Astrocyte (in vitro differentiated cells and primary cell): ENCODE results near the gene ZBED5. TPM values are rescaled to one million over a fixed set of nuclear protein-coding genes. Genes with fewer than 3 reads are reported as not detected.

Source experiments
- DNase-seq: peaks from one replicate; pipeline ENCODE4 v3.0.0-alpha.2; 2010; ENCODE audit warnings: low read depth
- FAIRE-seq: peaks from 2 replicates; lab custom pipeline; 2011; peaks lifted over from hg19 to GRCh38; lab: Jason Lieb, UNC
- H2AFZ ChIP-seq: 2 replicates; pipeline ENCODE4 v1.6.0; 2012; ENCODE audit warnings: low read depth, low read length, inconsistent platforms
- H3K27ac ChIP-seq: 2 replicates; pipeline ENCODE4 v1.5.1; 2011; ENCODE audit warnings: low read depth, low read length, inconsistent platforms
- H3K27me3 ChIP-seq: 2 replicates; pipeline ENCODE4 v1.6.0; 2011; ENCODE audit warnings: low read length, inconsistent platforms; ENCODE audit not compliant: insufficient read depth
- H3K36me3 ChIP-seq: 2 replicates; pipeline ENCODE4 v1.5.1; 2011; ENCODE audit warnings: low read length, inconsistent platforms; ENCODE audit not compliant: insufficient read depth
- H3K4me1 ChIP-seq: 2 replicates; pipeline ENCODE4 v1.5.1; 2011; ENCODE audit warnings: low read length, inconsistent platforms; ENCODE audit not compliant: insufficient read depth
- H3K4me2 ChIP-seq: 2 replicates; pipeline ENCODE4 v1.6.0; 2012; ENCODE audit warnings: low read length, inconsistent platforms
- H3K4me3 ChIP-seq: 2 replicates; pipeline ENCODE4 v1.5.1; 2011; ENCODE audit warnings: low read depth, mild to moderate bottlenecking, low read length, inconsistent platforms; ENCODE audit not compliant: insufficient read depth
- H3K79me2 ChIP-seq: 2 replicates; pipeline ENCODE4 v1.6.0; 2012; ENCODE audit warnings: mild to moderate bottlenecking, low read length, inconsistent platforms; ENCODE audit not compliant: insufficient read depth
- H3K9ac ChIP-seq: 2 replicates; pipeline ENCODE4 v1.6.0; 2012; ENCODE audit warnings: mild to moderate bottlenecking, low read length, inconsistent platforms
- H3K9me3 ChIP-seq: 2 replicates; pipeline ENCODE4 v1.5.1; 2012; ENCODE audit warnings: low read depth, mild to moderate bottlenecking, low read length, inconsistent platforms; ENCODE audit not compliant: insufficient read depth
- H4K20me1 ChIP-seq: 2 replicates; pipeline ENCODE4 v1.6.0; 2012; ENCODE audit warnings: low read length, inconsistent platforms; ENCODE audit not compliant: insufficient read depth
- H3K27ac Mint-ChIP-seq: one replicate; pipeline ENCODE4 v1.8.0; 2021; ENCODE audit warnings: mild to moderate bottlenecking, mixed read lengths; ENCODE audit not compliant: unreplicated experiment
- H3K27me3 Mint-ChIP-seq: one replicate; pipeline ENCODE4 v1.8.0; 2021; ENCODE audit warnings: low read depth, mixed read lengths; ENCODE audit not compliant: unreplicated experiment
- H3K36me3 Mint-ChIP-seq: one replicate; pipeline ENCODE4 v1.8.0; 2021; ENCODE audit warnings: low read depth, mixed read lengths; ENCODE audit not compliant: unreplicated experiment
- H3K4me1 Mint-ChIP-seq: one replicate; pipeline ENCODE4 v1.8.0; 2021; ENCODE audit warnings: low read depth, mixed read lengths; ENCODE audit not compliant: unreplicated experiment
- H3K4me3 Mint-ChIP-seq: one replicate; pipeline ENCODE4 v1.8.0; 2021; ENCODE audit warnings: mild to moderate bottlenecking, moderate library complexity, mixed read lengths; ENCODE audit not compliant: unreplicated experiment
- H3K9me3 Mint-ChIP-seq: one replicate; pipeline ENCODE4 v1.8.0; 2021; ENCODE audit warnings: mild to moderate bottlenecking, mixed read lengths; ENCODE audit not compliant: unreplicated experiment
- EZH2 ChIP-seq: IDR thresholded peaks from 2 replicates; pipeline ENCODE4 v1.6.1; 2012; ENCODE audit warnings: mild to moderate bottlenecking, low read length, inconsistent platforms; ENCODE audit not compliant: insufficient read depth
- total RNA-seq: library from RNA; stranded (reverse); gene quantifications from 2 replicates; pipeline ENCODE4 v1.2.1, GENCODE V29; 2021
- TF ChIP-seq, protein P1 (sequence below): IDR thresholded peaks from 2 replicates; pipeline ENCODE4 v1.5.1; 2011; ENCODE audit warnings: low read depth, mild to moderate bottlenecking, inconsistent platforms, low read length, moderate library complexity; ENCODE audit not compliant: insufficient read depth

ZBED5 gene
- total RNA-seq, 1 donor from 2014 or later: 32.9 TPM

DNA sequence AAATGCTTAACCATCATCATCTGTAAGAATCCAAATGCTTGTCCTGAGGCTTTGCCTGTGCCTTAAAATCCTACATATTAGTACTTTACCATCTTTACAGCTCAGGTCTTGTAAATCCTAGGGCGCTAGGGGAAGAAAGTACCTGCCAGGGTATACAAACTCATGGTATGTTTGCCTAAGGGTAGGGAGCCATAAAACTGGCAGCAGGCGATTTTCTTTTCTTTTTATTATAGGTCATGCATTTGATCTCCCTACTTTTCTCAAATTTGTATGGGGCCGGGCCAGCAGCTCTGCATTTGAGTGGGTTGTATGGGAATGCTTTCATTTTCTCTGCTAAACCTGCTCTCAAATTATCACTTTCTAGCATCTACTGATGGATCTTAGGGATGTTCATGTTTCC lies 24.0 kb upstream of the ZBED5 start:
- DNase-seq (no peak), FAIRE-seq (no peak)
- no peaks in the 10 kb centered on the region for H3K36me3 ChIP-seq
- H3K4me3 ChIP-seq: no peak overlapping the region
- peaks cover 6% of the 10 kb centered on the region for H3K36me3 Mint-ChIP-seq
- peaks cover 5% of the 10 kb centered on the region for H3K4me1 Mint-ChIP-seq
- no peak overlapping the region for H3K27ac ChIP-seq
- H3K4me3 Mint-ChIP-seq: no peak overlapping the region
- TF ChIP-seq, protein P1, sequence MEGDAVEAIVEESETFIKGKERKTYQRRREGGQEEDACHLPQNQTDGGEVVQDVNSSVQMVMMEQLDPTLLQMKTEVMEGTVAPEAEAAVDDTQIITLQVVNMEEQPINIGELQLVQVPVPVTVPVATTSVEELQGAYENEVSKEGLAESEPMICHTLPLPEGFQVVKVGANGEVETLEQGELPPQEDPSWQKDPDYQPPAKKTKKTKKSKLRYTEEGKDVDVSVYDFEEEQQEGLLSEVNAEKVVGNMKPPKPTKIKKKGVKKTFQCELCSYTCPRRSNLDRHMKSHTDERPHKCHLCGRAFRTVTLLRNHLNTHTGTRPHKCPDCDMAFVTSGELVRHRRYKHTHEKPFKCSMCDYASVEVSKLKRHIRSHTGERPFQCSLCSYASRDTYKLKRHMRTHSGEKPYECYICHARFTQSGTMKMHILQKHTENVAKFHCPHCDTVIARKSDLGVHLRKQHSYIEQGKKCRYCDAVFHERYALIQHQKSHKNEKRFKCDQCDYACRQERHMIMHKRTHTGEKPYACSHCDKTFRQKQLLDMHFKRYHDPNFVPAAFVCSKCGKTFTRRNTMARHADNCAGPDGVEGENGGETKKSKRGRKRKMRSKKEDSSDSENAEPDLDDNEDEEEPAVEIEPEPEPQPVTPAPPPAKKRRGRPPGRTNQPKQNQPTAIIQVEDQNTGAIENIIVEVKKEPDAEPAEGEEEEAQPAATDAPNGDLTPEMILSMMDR: no peak
- no peak for TF ChIP-seq EZH2
- H3K27me3 Mint-ChIP-seq: no peaks in the 10 kb centered on the region
- H3K27ac Mint-ChIP-seq: no peak overlapping the region
- no peak overlapping the region for H3K4me2 ChIP-seq
- no peak overlapping the region for H3K9ac ChIP-seq
- H2AFZ ChIP-seq: no peak overlapping the region
- H3K9me3 Mint-ChIP-seq: peaks cover 5% of the 10 kb centered on the region
- no peaks in the 10 kb centered on the region for H4K20me1 ChIP-seq
- H3K79me2 ChIP-seq: no peaks in the 10 kb centered on the region
- no peaks in the 10 kb centered on the region for H3K27me3 ChIP-seq
- no peaks in the 10 kb centered on the region for H3K9me3 ChIP-seq
- peaks cover 6% of the 10 kb centered on the region for H3K4me1 ChIP-seq

DNA sequence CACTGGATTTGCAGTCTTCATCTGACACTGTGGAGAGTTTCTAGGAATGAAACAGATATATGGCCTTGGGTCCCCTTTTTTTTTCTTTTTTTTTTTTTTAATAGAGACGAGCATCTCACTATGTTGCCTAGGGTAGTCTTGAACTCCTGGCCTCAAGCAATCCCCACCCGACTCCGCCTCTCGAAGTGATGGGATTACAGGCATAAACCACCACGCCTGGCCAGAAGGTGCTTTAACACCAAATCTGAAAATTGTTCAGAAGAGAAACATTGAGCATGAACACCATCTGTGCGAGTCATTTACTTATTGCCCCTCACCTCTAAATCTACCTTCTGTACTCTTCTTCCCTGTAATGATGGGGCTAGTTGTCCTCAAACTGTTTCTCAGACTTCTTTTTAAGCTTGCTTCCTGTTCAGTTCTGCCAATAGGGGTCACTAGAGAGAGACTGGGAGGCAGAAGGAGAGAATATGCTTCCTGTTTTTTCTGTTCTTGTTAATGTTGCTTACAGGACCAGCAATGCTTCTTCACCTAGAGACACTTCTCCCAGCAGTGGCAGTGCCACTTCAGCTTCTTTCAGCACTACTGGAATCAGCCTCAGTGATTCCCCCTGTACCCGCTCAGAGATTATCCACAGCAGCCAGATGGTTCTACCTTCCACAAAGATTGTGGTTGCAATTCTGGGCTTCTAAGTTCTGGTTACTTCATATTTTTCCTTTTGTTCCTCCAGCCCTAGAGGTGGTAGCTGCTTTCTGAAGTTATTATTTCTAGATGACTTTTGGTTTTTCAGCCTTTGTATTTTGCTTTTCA lies 20.8 kb upstream of the ZBED5 start:
- H3K4me3 Mint-ChIP-seq: no peak overlapping the region
- Histone ChIP-seq H3K36me3 (no peaks in the 10 kb centered on the region), H2AFZ (peak overlapping the region; percentile 6), H3K4me3 (no peak overlapping the region), H3K27ac (no peak overlapping the region), H4K20me1 (no peaks in the 10 kb centered on the region), H3K79me2 (no peaks in the 10 kb centered on the region), H3K27me3 (no peaks in the 10 kb centered on the region), H3K4me2 (no peak overlapping the region), H3K9ac (no peak overlapping the region), H3K4me1 (no peaks in the 10 kb centered on the region), H3K9me3 (no peaks in the 10 kb centered on the region)
- TF ChIP-seq, protein P1: peak; percentile 86
- no peak for TF ChIP-seq EZH2
- peaks cover 2% of the 10 kb centered on the region for H3K9me3 Mint-ChIP-seq
- H3K27me3 Mint-ChIP-seq: no peaks in the 10 kb centered on the region
- H3K4me1 Mint-ChIP-seq: no peaks in the 10 kb centered on the region
- no peak for FAIRE-seq
- no peak overlapping the region for H3K27ac Mint-ChIP-seq
- peak; percentile 37 for DNase-seq
- H3K36me3 Mint-ChIP-seq: peaks cover 6% of the 10 kb centered on the region

- Histone ChIP-seq H3K9me3 (no peaks in the 10 kb centered on the region), H3K4me1 (no peaks in the 10 kb centered on the region), H3K9ac (no peak overlapping the region), H3K36me3 (no peaks in the 10 kb centered on the region), H3K27ac (no peak overlapping the region), H3K27me3 (no peaks in the 10 kb centered on the region), H3K4me3 (no peak overlapping the region), H4K20me1 (no peaks in the 10 kb centered on the region), H3K79me2 (no peaks in the 10 kb centered on the region), H2AFZ (no peak overlapping the region), H3K4me2 (no peak overlapping the region)
- peaks cover 22% of the 10 kb centered on the region for H3K36me3 Mint-ChIP-seq
- peaks cover 21% of the 10 kb centered on the region for H3K9me3 Mint-ChIP-seq
- no peaks in the 10 kb centered on the region for H3K27me3 Mint-ChIP-seq
- H3K27ac Mint-ChIP-seq: no peak overlapping the region
- H3K4me1 Mint-ChIP-seq: no peaks in the 10 kb centered on the region
- TF ChIP-seq EZH2: no peak
- TF ChIP-seq, protein P1: no peak
- no peak for FAIRE-seq
- no peak overlapping the region for H3K4me3 Mint-ChIP-seq
- DNase-seq: no peak
Measured at GRCh38 chr11:10876158-10876557, 18.3 kb upstream of the ZBED5 start.
